ENCODE data around the gene RAD51B.
A peak's percentile ranks its signal among the peaks of the same experiment; 100 is the strongest.
"Not testable (repeated sequence)": the region's sequence is repeated elsewhere in the genome, so short reads cannot be mapped to it uniquely, and the experiment has no call there.

The RAD51B gene

GRCh38 chr14:68253878-68254528, 434.4 kb downstream of the RAD51B start:
- DNase-seq (ENCODE audit: low spot score), result no peak

- DNase-seq (ENCODE audit: low spot score), result no peak
Measured at GRCh38 chr14:68254669-68255527, 435.3 kb downstream of the RAD51B start.

GRCh38 chr14:68255693-68256178, 436.2 kb downstream of the RAD51B start:
- no peak for DNase-seq (ENCODE audit: low spot score)

GRCh38 chr14:68257969-68258368, 438.4 kb downstream of the RAD51B start:
- no peak for DNase-seq (ENCODE audit: low spot score)

- DNase-seq (ENCODE audit: low spot score), result not testable (repeated sequence)
Measured at GRCh38 chr14:68258995-68259394, 439.4 kb downstream of the RAD51B start.

- no peak for DNase-seq (ENCODE audit: low spot score)
Measured at GRCh38 chr14:68260121-68260520, 440.5 kb downstream of the RAD51B start.

GRCh38 chr14:68261092-68261842, 441.7 kb downstream of the RAD51B start:
- DNase-seq (ENCODE audit: low spot score), result no peak

- DNase-seq (ENCODE audit: low spot score), result no peak
Measured at GRCh38 chr14:68262567-68262966, 443.0 kb downstream of the RAD51B start.

GRCh38 chr14:68263563-68264259, 444.1 kb downstream of the RAD51B start:
- DNase-seq (ENCODE audit: low spot score), result no peak

- no peak for DNase-seq (ENCODE audit: low spot score)
Measured at GRCh38 chr14:68264260-68264569, 444.6 kb downstream of the RAD51B start.

- no peak for DNase-seq (ENCODE audit: low spot score)
Measured at GRCh38 chr14:68266998-68267397, 447.4 kb downstream of the RAD51B start.

- no peak for DNase-seq (ENCODE audit: low spot score)
Measured at GRCh38 chr14:68268197-68268596, 448.6 kb downstream of the RAD51B start.

- DNase-seq (ENCODE audit: low spot score), result no peak
Measured at GRCh38 chr14:68268719-68269118, 449.1 kb downstream of the RAD51B start.

- DNase-seq (ENCODE audit: low spot score), result peak; percentile 62
Measured at GRCh38 chr14:68269136-68269927, 449.8 kb downstream of the RAD51B start.

- no peak for DNase-seq (ENCODE audit: low spot score)
Measured at GRCh38 chr14:68270342-68270741, 450.8 kb downstream of the RAD51B start.

GRCh38 chr14:68271913-68272391, 452.4 kb downstream of the RAD51B start:
- DNase-seq (ENCODE audit: low spot score), result no peak

- no peak for DNase-seq (ENCODE audit: low spot score)
Measured at GRCh38 chr14:68273413-68273812, 453.8 kb downstream of the RAD51B start.

- no peak for DNase-seq (ENCODE audit: low spot score)
Measured at GRCh38 chr14:68274725-68275124, 455.1 kb downstream of the RAD51B start.

GRCh38 chr14:68278576-68279436, 459.2 kb downstream of the RAD51B start:
- DNase-seq (ENCODE audit: low spot score), result no peak

GRCh38 chr14:68279437-68279720, 459.8 kb downstream of the RAD51B start:
- no peak for DNase-seq (ENCODE audit: low spot score)

Data from RKO (cell line).